IPS-18c (cell line): ENCODE data around the gene IKBKG.
"Not testable (repeated sequence)": the region's sequence is repeated elsewhere in the genome, so short reads cannot be mapped to it uniquely, and the experiment has no call there.

ENCODE experiments used
- H3K4me3 ChIP-seq: 2 replicates; pipeline ENCODE4 v1.7.0; 2013; ENCODE audit warnings: low read depth, mild to moderate bottlenecking, low read length, moderate library complexity; ENCODE audit not compliant: insufficient read depth
- H3K9me3 ChIP-seq: one replicate; pipeline ENCODE4 v1.6.1; 2013; ENCODE audit warnings: mild to moderate bottlenecking, low read length, moderate library complexity; ENCODE audit not compliant: control insufficient read depth, insufficient read depth

The IKBKG gene

DNA sequence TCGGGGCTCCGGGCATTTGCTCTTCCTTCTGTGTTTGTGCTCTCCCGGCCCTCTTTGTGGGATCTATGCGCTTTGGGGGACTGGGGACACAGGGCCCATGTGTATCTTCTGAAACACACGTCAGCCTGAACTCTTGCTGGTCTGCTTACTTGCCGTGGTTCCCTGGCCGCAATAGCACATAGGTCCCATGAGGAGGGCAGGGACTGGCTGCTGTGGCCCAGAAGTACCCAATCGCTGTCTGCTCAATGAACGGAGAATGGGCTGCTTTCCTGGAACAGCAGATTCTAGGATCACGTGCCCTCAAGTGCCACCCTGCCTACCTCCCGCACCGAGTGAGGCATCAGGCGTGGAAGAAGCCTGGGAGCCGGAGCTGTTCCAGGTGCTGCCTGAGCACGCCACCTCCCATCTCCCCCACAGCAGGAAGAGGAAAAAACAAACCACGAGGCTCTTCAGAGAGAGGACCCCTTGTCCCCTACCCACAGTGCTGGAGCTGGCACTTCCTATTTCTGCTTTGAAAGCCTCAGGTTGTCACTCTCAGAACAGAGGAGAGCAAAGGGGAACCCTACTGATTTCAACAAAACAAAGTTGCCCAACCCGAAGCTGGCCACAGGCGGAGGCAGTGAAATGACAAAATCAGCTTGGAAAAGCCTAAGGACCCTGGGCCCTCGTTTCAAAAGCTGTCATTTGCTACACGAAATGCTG is 4.5 kb upstream of the IKBKG start:
- no peak overlapping the region for H3K4me3 ChIP-seq
- H3K9me3 ChIP-seq = peaks cover 9% of the 10 kb centered on the region

DNA sequence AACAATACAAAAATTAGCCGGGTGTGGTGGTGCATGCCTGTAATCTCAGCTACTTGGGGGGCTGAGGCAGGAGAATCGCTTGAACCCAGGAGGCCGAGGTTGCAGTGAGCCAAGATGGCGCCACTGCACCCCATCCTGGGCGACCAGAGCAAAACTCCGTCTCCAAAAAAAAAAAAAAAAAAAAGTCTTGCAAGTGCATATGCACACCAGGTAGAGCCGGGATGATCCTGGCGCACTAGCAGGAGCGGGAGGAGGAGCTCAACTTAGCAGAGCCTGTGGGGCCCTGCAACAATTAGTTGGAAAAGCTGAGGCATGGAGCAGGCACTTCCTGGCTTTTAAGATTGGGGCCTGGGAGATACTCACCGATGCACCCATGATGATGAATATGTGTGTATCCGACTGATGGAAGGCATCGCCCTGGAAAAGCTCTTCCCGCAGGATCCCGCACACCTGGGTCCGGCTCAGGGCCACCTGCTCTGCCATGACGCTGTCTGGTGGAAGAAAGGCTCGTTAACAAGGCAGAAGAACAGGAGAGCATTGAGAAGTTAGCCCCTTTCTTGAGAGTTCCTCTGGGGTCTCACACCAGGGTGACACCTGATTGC is 1.6 kb upstream of the IKBKG start:
- Histone ChIP-seq H3K9me3 (peaks cover 9% of the 10 kb centered on the region), H3K4me3 (peak overlapping the region; percentile 58)

DNA sequence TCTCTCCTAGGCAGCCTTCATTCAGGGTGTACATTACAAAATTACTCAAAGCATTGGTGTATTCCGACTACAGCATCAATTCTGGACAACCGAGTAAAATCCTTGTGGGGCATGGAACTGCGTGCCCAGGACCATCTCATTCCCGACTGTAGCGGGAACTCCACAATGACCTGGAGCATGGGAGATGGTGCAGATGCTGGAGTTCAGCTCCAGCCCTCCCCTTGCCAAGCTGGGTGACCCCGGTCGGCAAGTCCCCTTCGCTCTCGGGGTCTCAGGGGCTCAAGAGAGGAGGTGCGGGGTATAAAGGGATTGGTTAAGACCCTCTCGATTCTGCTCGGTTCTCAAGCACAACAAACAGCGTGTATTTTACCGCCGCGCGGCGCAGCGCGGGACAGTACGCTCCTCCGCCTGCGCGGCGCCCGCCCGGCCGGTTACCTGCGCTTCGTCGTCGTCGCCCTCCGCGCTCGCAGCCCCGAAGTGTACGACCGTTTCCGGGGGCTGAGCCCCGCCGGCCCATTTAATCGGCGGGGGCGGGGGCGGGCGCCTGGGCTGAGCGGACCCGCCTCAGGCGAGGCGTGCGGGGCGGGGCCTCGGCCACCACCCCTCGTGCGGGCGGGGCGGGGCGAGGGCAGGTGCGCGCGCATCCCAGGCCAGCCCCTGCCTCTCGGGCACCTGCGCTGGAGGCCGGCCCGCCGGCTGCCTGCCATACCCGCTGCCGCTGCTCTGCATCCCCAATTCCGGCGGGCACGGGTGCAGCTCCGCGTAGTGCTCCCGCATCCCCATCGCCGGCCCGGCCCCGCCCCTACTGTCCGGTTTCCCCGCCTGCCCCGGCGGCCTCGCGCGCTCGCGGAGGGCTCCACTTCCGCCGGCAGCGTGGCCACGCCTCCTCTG is 821 bp upstream of the IKBKG start, which contains the start of gene G6PD:
G6PD (minus strand) TSS at position 493 of the 891 bp plus-strand sequence. CDS start 691 bp downstream, outside the sequence.
- H3K4me3 ChIP-seq = peak within 1 kb of the TSS; percentile 75
- H3K9me3 ChIP-seq = peaks cover 11% of the 10 kb centered on the region

DNA sequence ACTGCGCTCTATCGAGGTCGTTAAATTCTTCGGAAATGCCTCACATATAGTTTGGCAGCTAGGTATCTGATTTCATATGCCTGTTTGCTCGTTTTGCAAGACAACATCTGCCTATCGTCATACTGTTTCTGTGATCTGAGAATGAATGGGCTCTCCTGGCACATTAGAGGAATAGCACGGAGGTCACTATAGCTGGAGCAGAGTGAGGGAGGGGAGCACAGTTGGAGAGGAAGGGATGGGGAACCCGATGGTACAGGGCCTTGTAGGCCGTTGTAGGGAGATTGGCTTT is 552 bp downstream of the IKBKG start:
- Histone ChIP-seq H3K4me3 (peak overlapping the region; percentile 75), H3K9me3 (peaks cover 6% of the 10 kb centered on the region)

DNA sequence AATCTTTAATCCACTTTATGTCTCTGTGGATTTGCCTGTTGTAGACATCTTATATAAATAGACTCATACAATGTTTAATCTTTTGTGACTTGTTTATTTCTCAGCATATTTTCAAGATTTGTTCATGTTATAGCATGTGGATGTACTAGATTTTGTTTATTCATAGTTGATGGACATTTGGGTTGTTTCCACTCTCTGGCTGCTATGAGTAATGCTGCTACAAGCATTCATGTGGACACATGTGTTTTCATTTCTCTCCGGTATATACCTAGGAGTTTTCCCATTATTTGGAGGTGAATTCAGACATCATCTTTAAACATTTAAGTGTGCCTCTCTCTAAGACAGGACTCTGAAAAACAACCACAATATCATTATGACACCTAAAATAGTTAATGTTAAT is 2.3 kb downstream of the IKBKG start:
- Histone ChIP-seq H3K4me3 (no peak overlapping the region), H3K9me3 (peaks cover 7% of the 10 kb centered on the region)

DNA sequence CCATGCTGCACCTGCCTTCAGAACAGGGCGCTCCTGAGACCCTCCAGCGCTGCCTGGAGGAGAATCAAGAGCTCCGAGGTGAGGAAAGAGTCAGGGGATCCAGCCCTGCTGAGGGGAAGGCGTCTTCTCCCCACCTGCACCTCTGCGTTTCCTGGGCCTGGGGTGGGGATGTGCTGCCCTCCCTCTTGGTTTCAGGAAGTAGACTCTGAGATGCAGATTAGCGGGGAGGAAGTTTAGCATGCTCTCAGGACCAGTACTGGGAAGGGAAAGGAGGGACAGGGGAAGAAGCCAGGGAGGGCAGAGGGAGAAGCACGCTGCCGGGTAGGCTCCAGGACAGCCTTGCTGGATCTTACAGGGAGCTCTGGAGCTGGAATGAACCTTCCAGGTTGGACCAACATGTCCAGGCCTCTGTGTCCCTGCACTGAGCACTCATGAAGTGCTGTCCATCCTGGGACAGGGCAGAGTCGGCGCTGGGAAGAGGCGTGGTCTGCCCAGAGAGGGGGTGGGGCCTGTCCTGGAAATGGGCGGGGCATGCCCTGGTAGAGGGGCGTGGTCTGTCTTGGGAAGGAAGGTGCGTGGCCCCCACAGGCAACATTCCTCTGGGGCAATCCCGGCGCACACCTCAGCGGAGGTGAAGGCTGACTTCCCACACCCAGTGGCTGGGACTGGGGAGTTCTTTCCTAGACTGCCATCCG is 4.8 kb downstream of the IKBKG start:
- H3K4me3 ChIP-seq, H3K9me3 ChIP-seq: not testable (repeated sequence)

DNA sequence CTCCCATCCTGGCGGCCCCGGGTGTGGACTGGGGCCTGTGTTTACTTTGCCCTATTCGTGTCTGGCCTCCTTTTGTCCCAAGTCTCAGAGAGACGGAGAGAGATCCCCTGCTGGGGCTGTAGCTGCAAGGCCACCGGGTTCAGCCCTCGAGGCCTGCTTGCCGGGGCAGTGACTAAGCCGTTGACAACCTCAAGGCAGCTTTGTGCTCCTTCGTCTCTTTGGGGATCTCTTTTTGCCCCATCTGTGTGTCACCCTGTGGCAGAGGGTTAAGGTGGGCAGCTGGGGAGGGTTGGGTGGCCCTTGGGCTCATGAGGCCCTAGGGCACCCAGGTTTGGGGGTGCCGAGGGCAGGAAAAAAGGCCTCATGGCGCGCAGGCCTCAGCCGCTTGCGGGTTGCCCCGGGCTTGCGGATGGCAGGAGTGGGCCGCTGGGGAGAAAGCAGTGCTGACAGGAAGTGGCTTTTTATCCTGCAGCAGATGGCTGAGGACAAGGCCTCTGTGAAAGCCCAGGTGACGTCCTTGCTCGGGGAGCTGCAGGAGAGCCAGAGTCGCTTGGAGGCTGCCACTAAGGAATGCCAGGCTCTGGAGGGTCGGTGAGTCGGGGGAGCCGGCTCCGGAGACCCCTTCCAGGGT is 10.8 kb downstream of the IKBKG start:
- not testable (repeated sequence) for H3K9me3 ChIP-seq, H3K4me3 ChIP-seq

DNA sequence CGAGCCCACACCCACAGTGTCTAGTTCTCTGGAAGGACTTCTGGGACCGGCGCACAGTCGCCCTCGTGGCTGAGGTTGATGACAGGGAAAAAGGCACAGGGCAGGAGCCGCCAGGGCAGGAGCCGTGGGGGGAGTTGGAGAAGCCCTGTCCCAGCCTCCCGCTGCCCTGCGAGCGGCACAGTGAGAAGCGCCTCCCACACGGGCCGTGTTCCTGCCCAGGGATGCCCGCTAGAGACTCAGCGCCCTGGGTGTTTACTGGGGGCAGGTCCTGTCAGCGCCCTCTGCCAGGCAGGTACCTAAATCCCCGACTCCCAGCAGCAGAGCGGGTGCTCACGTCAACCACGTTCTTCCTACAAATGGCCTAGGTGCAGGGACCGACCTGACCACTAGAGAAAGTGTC is 11.5 kb downstream of the IKBKG start:
- H3K4me3 ChIP-seq, H3K9me3 ChIP-seq: not testable (repeated sequence)

DNA sequence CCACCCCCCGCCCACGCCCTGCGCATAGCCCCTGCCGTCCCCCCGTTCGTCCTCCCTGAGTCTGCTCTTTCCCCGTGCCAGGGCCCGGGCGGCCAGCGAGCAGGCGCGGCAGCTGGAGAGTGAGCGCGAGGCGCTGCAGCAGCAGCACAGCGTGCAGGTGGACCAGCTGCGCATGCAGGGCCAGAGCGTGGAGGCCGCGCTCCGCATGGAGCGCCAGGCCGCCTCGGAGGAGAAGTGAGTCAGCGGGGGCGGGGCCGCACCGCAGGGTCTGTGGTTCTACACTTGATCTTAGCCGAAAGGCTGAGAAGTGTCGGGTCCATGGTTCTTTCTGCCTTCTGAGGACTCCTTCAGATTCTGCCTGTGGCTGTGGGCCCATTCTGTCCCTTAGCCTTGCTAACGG is 12.9 kb downstream of the IKBKG start:
- H3K9me3 ChIP-seq, H3K4me3 ChIP-seq: not testable (repeated sequence)

DNA sequence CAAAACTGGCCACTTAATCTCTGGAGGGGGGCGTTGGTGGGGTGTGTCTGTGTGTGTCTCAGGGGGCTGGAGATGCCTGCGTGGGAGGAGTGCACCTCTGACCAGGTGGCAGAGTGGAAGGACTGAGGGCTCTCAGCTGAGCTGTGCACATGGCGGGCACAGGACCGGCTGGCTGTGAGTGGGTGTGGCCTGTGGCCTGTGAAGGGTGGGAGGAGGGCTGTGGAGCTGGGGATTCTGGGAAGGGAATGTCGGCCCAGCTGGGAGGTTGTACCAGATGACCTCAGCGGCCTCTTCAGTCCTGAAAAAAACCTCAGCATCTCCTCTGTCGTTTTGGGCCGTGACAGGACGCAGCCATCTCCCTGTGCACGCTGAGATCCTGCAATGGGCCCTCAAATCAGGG is 14.9 kb downstream of the IKBKG start:
- H3K4me3 ChIP-seq, H3K9me3 ChIP-seq: not testable (repeated sequence)

DNA sequence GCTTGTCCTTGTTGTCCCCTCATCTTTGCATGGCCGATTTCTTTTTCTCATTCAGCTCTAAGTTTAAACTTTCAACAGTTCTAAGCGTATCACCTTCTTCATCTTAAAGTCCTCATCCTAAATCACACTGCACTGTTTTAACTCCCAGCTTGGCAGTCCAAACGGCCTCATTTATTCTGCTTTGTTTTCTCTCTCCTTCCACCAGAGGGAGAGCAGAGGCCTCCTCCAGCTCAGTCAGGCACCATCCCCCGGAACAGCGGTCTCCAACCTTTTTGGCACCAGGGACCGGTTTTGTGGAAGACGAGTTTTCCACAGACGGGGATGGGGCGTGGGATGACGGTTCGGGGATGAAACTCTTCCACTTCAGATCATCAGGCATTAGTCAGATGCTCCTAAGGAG is 22.9 kb downstream of the IKBKG start:
- not testable (repeated sequence) for H3K9me3 ChIP-seq, H3K4me3 ChIP-seq

DNA sequence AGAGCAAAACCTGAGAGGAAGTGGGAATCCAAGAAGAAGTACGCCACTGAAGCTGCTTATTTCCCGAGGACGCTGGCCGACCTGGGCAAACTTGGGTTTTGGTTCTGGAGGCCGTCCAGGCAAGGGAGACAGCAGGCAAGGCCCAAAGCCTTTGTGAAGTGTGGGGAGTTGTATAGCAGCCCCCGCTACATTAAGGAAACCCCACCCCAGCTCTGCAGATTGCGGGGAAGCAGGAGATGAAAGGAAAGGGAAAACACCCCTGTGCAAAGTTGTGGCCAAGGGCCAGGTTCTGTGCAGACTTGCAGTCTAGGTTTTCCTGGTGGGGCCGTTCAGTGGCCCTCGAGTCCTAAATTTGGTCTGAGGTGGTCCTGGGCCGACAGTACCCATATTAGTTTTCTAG is 25.6 kb downstream of the IKBKG start:
- not testable (repeated sequence) for H3K9me3 ChIP-seq, H3K4me3 ChIP-seq

DNA sequence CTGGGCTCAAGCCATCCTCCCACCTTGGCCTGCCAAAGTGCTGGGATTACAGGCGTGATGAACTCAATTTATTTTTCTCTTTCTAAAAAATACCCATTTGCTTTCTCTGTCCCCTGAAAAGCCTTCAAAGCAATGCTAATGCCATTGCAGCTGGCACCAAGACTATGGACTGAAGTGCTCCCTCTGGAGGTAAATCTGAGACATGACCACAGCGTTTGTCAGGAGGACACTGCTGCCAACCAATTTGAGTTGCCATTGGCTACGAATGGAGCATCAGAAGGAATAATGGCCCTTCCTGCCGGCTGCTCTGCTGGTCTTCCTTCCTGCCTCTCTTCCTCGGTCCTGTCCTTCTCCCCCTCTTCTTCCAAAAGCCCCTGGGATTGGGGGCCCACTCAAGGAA is 27.7 kb downstream of the IKBKG start:
- H3K9me3 ChIP-seq, H3K4me3 ChIP-seq: not testable (repeated sequence)

DNA sequence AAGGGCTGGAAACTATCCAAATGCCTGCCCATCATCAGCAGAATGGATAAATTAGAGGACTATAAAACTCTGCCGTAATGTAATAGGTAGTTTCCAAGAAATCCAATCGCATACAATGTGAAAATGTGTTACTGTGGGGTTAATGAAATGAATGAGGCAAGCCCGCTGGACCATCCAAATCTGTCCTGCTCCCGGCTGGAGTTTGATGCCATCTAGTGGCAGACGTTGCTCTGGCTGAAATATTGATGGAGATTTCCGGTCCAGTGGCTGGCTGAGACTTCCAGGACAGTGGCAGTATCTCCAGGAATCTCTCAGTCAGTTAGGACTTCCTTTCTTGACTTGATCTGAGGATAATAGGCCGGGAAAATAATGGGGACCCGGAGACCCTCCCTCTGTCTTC is 35.6 kb downstream of the IKBKG start:
- H3K9me3 ChIP-seq, H3K4me3 ChIP-seq: not testable (repeated sequence)

DNA sequence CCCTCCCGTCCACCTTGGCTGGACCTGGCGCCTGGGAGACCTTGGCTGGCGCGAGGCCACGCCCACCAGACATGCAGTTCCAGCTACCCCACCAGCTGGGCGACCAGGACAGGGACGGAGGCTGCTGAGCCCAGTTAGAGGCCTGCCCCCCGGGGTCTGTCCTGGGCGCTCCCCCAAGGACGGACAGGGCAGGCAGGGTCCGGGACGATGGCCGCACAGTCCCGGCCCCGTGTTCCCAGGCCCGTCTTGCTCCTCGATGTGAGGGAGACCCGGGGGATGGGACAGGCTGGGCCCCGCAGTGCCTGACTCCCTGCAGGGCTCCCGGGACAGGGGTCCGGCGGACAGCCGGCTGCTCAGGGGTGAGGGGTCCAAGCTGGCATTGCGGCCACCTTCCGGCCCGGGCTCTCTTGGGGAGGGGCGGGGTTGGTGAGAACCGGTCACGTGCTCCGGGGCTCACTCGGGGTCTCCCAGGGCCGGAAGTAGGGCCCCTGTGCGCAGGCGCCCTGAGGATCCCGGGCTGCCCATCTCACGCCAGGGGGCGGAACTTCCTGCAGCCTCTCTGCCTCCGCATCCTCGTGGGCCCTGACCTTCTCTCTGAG is 37.3 kb downstream of the IKBKG start, which contains the start of gene CTAG1A:
CTAG1A (plus strand) TSS at position 549 of the 599 bp plus-strand sequence. CDS start 74 bp downstream, outside the sequence.
- H3K9me3 ChIP-seq, H3K4me3 ChIP-seq: not testable (repeated sequence)

DNA sequence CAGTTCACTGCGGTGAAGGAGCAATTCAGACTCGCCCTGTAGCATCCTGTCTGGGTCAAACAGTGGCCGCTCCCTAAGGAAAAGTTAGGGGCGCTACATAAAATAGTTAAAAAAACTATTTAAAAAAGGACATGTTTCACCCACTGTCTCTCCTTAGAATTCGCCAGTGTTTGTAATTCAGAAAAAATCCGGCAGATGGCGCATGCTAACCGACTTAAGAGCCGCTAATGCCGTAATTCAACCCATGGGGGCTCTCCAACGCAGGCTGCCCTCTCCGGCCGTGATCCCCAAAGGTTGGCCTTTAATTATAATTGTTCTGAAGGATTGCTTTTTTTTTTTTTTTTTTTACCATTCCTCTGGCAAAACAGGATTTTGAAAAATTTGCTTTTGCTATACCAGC is 43.0 kb downstream of the IKBKG start:
- not testable (repeated sequence) for H3K9me3 ChIP-seq, H3K4me3 ChIP-seq

DNA sequence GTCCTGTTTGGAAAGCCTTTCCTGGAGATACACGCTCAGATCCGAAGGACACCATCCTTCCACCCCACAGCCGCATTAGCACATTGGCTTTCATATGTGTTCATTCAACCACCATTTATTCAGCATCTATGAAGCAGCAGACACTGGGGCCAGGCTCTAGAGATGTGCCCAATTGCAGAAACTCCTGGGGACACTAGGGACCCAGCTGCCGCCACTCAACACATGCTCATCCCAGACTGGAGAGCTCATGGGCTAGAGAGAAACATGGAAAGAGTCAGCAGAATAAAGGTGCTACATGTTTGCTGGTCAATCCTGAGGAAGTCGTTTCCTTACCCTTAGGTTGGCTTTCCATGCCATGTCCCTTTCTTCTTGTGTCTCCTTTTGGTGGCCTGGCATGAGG is 45.1 kb downstream of the IKBKG start:
- peaks cover 4% of the 10 kb centered on the region for H3K9me3 ChIP-seq
- no peak overlapping the region for H3K4me3 ChIP-seq
